B cell (primary cell): ENCODE data around the gene HHATL. TPM values are rescaled to one million over a fixed set of nuclear protein-coding genes. Genes with fewer than 3 reads are reported as not detected.

ENCODE experiments used
- ATAC-seq: fragments of 200-7000 bp; cut with Tn5 transposase; one replicate; pipeline ENCODE4 v1.10.0; 2021; ENCODE audit warnings: low read depth, mild to moderate bottlenecking, moderate number of reproducible peaks, moderate library complexity
- CTCF ChIA-PET: fragments of 350-600 bp; sonication (Branson Sonifier 250); formaldehyde crosslinking; loops from one replicate; lab custom pipeline; 2021; ENCODE audit warnings: antibody characterized with exemption, inconsistent platforms; lab: Charles Lee
- POLR2A ChIA-PET: fragments of 350-600 bp; sonication (Branson Sonifier 250); formaldehyde crosslinking; loops from one replicate; lab custom pipeline; 2021; ENCODE audit warnings: antibody characterized with exemption; lab: Charles Lee
- DNase-seq: peaks from one replicate; pipeline ENCODE4 v3.0.0; 2013
- H2AFZ ChIP-seq: 2 replicates; pipeline ENCODE4 v1.6.1; 2012; ENCODE audit warnings: mild to moderate bottlenecking, low read depth, low read length; ENCODE audit not compliant: insufficient read depth, poor library complexity, severe bottlenecking
- H3K27ac ChIP-seq, 2 donors: 1 replicate in 1 of 2; 2 replicates in 1 of 2; pipeline ENCODE4 v1.5.1; 2012 to 2013; ENCODE audit warnings: low read length in 2 of 2, mild to moderate bottlenecking in 2 of 2, moderate library complexity in 1 of 2
- H3K27me3 ChIP-seq, 4 experiments: fragments of 200-600 bp in 1 of 4; sonication (generic) in 1 of 4; replicated peaks in 1 of 4; 1 replicate in 2 of 4; 2 replicates in 2 of 4; pipeline versions ENCODE4 v1.6.1 to v1.7.0; 2013 to 2016; ENCODE audit warnings: low read length in 3 of 4, mild to moderate bottlenecking in 2 of 4, mixed read lengths in 1 of 4, moderate library complexity in 1 of 4; ENCODE audit not compliant: insufficient read depth in 4 of 4, control insufficient read depth in 3 of 4; ENCODE audit errors: control extremely low read depth in 1 of 4
- H3K36me3 ChIP-seq, 2 experiments: replicated peaks in 1 of 2; 1 replicate in 1 of 2; 2 replicates in 1 of 2; pipeline versions ENCODE4 v1.6.1 to v1.7.1; 2013; ENCODE audit warnings: low read length in 1 of 2; ENCODE audit not compliant: insufficient read depth in 2 of 2, control insufficient read depth in 1 of 2; ENCODE audit errors: control extremely low read depth in 1 of 2, extremely low read depth in 1 of 2
- H3K4me1 ChIP-seq, 2 donors: fragments of 200-600 bp in 1 of 2; sonication (generic) in 1 of 2; 1 replicate in 1 of 2; 2 replicates in 1 of 2; pipeline versions ENCODE4 v1.5.1 to v1.6.1; 2013 to 2017; ENCODE audit warnings: low read length in 2 of 2; ENCODE audit not compliant: control insufficient read depth in 2 of 2, insufficient read depth in 2 of 2
- H3K4me2 ChIP-seq: replicated peaks from 2 replicates; pipeline ENCODE3; 2012; ENCODE audit warnings: mild to moderate bottlenecking, low read depth, low read length; ENCODE audit not compliant: poor library complexity, severe bottlenecking
- H3K4me3 ChIP-seq, 5 experiments: fragments of 200-600 bp in 1 of 5; sonication (generic) in 1 of 5; 1 replicate in 3 of 5; 2 replicates in 2 of 5; pipeline versions ENCODE4 v1.5.1 to v1.7.0; 2011 to 2016; ENCODE audit warnings: low read length in 4 of 5, mild to moderate bottlenecking in 4 of 5, low read depth in 2 of 5, control low read depth in 1 of 5, moderate library complexity in 1 of 5; ENCODE audit not compliant: insufficient read depth in 1 of 5; ENCODE audit errors: control extremely low read depth in 1 of 5, extremely low read depth in 1 of 5
- H3K79me2 ChIP-seq: fragments of 200-600 bp; sonication (generic); one replicate; pipeline ENCODE4 v1.6.0; 2016; ENCODE audit warnings: low read length; ENCODE audit not compliant: control insufficient read depth, insufficient read depth
- H3K9ac ChIP-seq: fragments of 200-600 bp; sonication (generic); 2 replicates; pipeline ENCODE4 v1.6.1; 2017; ENCODE audit warnings: mild to moderate bottlenecking, low read length, moderate library complexity
- H3K9me3 ChIP-seq, 3 donors: one replicate each; pipeline versions ENCODE4 v1.6.1 to v1.7.1; 2013; ENCODE audit warnings: low read length in 2 of 3; ENCODE audit not compliant: control insufficient read depth in 2 of 3, insufficient read depth in 1 of 3; ENCODE audit errors: control extremely low read depth in 1 of 3
- H4K20me1 ChIP-seq: 2 replicates; pipeline ENCODE4 v1.6.0; 2012; ENCODE audit warnings: mild to moderate bottlenecking, low read length; ENCODE audit not compliant: insufficient read depth, control insufficient read depth, poor library complexity, severe bottlenecking
- H3K27ac Mint-ChIP-seq: one replicate; pipeline ENCODE4 v1.8.0; 2021; ENCODE audit warnings: mixed read lengths
- H3K27me3 Mint-ChIP-seq: one replicate; pipeline ENCODE4 v1.8.0; 2021; ENCODE audit warnings: mixed read lengths
- H3K4me1 Mint-ChIP-seq: one replicate; pipeline ENCODE4 v1.8.0; 2021; ENCODE audit warnings: mixed read lengths
- H3K4me3 Mint-ChIP-seq: one replicate; pipeline ENCODE4 v1.8.0; 2021; ENCODE audit warnings: mixed read lengths
- H3K9me3 Mint-ChIP-seq: one replicate; pipeline ENCODE4 v1.8.0; 2022; ENCODE audit warnings: mixed read lengths; ENCODE audit not compliant: insufficient read depth
- EZH2 ChIP-seq: IDR thresholded peaks from 2 replicates; pipeline ENCODE4 v1.6.1; 2012; ENCODE audit warnings: borderline replicate concordance, low read depth, mild to moderate bottlenecking, moderate library complexity, low read length; ENCODE audit not compliant: insufficient read depth, poor library complexity, severe bottlenecking
- WGBS: methylation state at CpG from one replicate; pipeline ENCODE4 v1.1.5; 2013; ENCODE audit warnings: missing lambda C conversion rate; ENCODE audit not compliant: insufficient coverage; 5-methylcytosine and 5-hydroxymethylcytosine counted together
- intact Hi-C: fragments of 100-400 bp; cut with micrococcal nuclease; formaldehyde crosslinking; loops from one replicate; pipeline ENCODE4 v1.10.0; 2022
- polyA plus RNA-seq: library from polyadenylated mRNA; depleted of rRNA; stranded (reverse); fragments of >200 nt; gene quantifications from 2 replicates; pipeline ENCODE4 v1.2.3, GENCODE V29; 2012
- total RNA-seq, 2 donors: library from RNA; stranded (reverse); fragments of 120-200 nt in 1 of 2; gene quantifications; 1 replicate in 1 of 2; 2 replicates in 1 of 2; pipeline versions ENCODE4 v1.2.3 to v1.2.4, GENCODE V29; 2013 to 2022
- TF ChIP-seq, protein P1 (sequence below): fragments of 200-600 bp; IDR thresholded peaks from one replicate; pipeline ENCODE4 v1.8.0; 2022; ENCODE audit warnings: antibody characterized with exemption, mild to moderate bottlenecking

HHATL gene
- total and polyA plus RNA-seq, 2 donors (not counting 1 experiment from before 2014, with no cell fraction given): not detected

DNA sequence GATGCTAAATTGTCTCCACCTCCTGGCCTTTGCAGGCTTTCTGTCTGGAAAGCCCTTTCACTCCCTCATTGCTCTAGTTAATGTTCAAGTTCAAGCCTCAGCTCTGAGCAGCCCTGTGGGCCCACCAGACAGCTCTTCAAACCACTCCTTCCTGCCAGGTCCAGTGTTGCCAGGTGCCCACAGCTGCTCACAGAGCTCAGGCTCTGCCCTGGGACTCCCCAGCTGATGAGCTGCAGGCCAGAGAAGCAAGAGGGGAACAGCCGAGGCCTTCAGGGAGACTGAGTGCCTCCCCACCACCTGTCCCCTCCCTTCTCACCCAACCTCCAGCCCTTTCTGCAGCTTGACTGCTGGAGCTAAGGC is 50.4 kb downstream of the HHATL start:
- H4K20me1 ChIP-seq: no peaks in the 10 kb centered on the region
- WGBS: 15% methylated on average over 1 of the region's 1 CpG
- H3K27ac ChIP-seq: no peak overlapping the region
- Mint-ChIP-seq H3K27me3 (peaks cover 7% of the 10 kb centered on the region), H3K4me3 (peak overlapping the region; percentile 5), H3K4me1 (peaks cover 21% of the 10 kb centered on the region), H3K9me3 (no peaks in the 10 kb centered on the region), H3K27ac (peak overlapping the region; percentile 17)
- no peak overlapping the region for H3K9ac ChIP-seq
- CTCF ChIA-PET: interaction anchor here (1.0 to 1.4 kb wide), 7 partner anchors 10 to 106 kb away, joined by 3 to 5 read pairs (median 3); no protein-coding TSS in a partner anchor
- DNase-seq (no peak), ATAC-seq (no peak)
- H2AFZ ChIP-seq: peak overlapping the region; percentile 20
- POLR2A ChIA-PET: interaction anchor here (0.7 to 0.9 kb wide), 2 partner anchors 10 to 61 kb away, joined by 3 read pairs; no protein-coding TSS in a partner anchor
- no peak overlapping the region for H3K4me3 ChIP-seq
- H3K4me2 ChIP-seq: peak overlapping the region; percentile 28
- H3K9me3 ChIP-seq: peaks cover 0 to 4% (median 0%) of the 10 kb centered on the region in 3 donors
- no peaks in the 10 kb centered on the region for H3K79me2 ChIP-seq
- peaks cover 25 to 30% of the 10 kb centered on the region in 2 donors for H3K4me1 ChIP-seq
- intact Hi-C loops: no loop called here
- peaks cover 0 to 12% of the 10 kb centered on the region in 2 experiments for H3K36me3 ChIP-seq
- peaks cover 0 to 21% (median 1%) of the 10 kb centered on the region in 4 experiments for H3K27me3 ChIP-seq
- TF ChIP-seq EZH2: no peak
- TF ChIP-seq, protein P1, sequence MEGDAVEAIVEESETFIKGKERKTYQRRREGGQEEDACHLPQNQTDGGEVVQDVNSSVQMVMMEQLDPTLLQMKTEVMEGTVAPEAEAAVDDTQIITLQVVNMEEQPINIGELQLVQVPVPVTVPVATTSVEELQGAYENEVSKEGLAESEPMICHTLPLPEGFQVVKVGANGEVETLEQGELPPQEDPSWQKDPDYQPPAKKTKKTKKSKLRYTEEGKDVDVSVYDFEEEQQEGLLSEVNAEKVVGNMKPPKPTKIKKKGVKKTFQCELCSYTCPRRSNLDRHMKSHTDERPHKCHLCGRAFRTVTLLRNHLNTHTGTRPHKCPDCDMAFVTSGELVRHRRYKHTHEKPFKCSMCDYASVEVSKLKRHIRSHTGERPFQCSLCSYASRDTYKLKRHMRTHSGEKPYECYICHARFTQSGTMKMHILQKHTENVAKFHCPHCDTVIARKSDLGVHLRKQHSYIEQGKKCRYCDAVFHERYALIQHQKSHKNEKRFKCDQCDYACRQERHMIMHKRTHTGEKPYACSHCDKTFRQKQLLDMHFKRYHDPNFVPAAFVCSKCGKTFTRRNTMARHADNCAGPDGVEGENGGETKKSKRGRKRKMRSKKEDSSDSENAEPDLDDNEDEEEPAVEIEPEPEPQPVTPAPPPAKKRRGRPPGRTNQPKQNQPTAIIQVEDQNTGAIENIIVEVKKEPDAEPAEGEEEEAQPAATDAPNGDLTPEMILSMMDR: no peak

GRCh38 chr3:42651248-42652091 is 51.1 kb downstream of the HHATL start:
- DNase-seq (no peak), ATAC-seq (no peak)
- Histone ChIP-seq H3K9me3 (peaks cover 0 to 4% (median 0%) of the 10 kb centered on the region in 3 donors), H2AFZ (no peak overlapping the region), H3K4me3 (no peak overlapping the region), H3K4me2 (no peak overlapping the region), H3K4me1 (peaks cover 25 to 30% of the 10 kb centered on the region in 2 donors), H3K27me3 (peaks cover 0 to 21% (median 1%) of the 10 kb centered on the region in 4 experiments), H4K20me1 (no peaks in the 10 kb centered on the region), H3K9ac (no peak overlapping the region), H3K27ac (no peak overlapping the region), H3K79me2 (no peaks in the 10 kb centered on the region), H3K36me3 (peaks cover 0 to 19% of the 10 kb centered on the region in 2 experiments)
- CTCF ChIA-PET: interaction anchor here (1.0 to 1.4 kb wide), 5 partner anchors 10 to 94 kb away, joined by 3 to 4 read pairs (median 3); no protein-coding TSS in a partner anchor
- WGBS: 90% methylated on average over 5 of the region's 9 CpGs
- POLR2A ChIA-PET: no interaction called here
- no peak overlapping the region for H3K27ac Mint-ChIP-seq
- peaks cover 21% of the 10 kb centered on the region for H3K4me1 Mint-ChIP-seq
- H3K9me3 Mint-ChIP-seq: no peaks in the 10 kb centered on the region
- peak overlapping the region; percentile 5 for H3K4me3 Mint-ChIP-seq
- H3K27me3 Mint-ChIP-seq: peaks cover 7% of the 10 kb centered on the region
- intact Hi-C loops: no loop called here
- TF ChIP-seq, protein P1: no peak
- no peak for TF ChIP-seq EZH2
